ENCODE data around the gene KMO. TPM values are rescaled to one million over a fixed set of nuclear protein-coding genes. Genes with fewer than 3 reads are reported as not detected.

The KMO gene
- total and polyA plus RNA-seq, 4 donors: 10.2 to 37.3 (median 19.6) TPM

GRCh38 chr1:241641773-241642592 lies 109.8 kb downstream of the KMO start:
- no peak for DNase-seq (ENCODE audit: low spot score)
- Histone ChIP-seq H3K9ac (ENCODE audit: low read depth in 1 of 2, low read length in 2 of 2) (no peak overlapping the region), H3K27ac (ENCODE audit: low read depth in 1 of 2, low read length in 2 of 2) (peak overlapping the region in 1 of 2 donors; percentile 36), H3K27me3 (ENCODE audit: control insufficient read depth in 4 of 4, insufficient read depth in 4 of 4, low read length in 3 of 4) (no peaks in the 10 kb centered on the region), H3K36me3 (ENCODE audit: control insufficient read depth in 4 of 4, insufficient read depth in 3 of 4, low read depth in 1 of 4, low read length in 3 of 4) (no peaks in the 10 kb centered on the region), H3K4me3 (ENCODE audit: low read depth in 1 of 3, low read length in 3 of 3) (no peak overlapping the region), H3K4me1 (ENCODE audit: control insufficient read depth in 4 of 4, insufficient read depth in 4 of 4, low read length in 3 of 4) (peaks cover 4 to 27% (median 9%) of the 10 kb centered on the region in 4 donors), H3K9me3 (ENCODE audit: control insufficient read depth in 4 of 4, low read length in 3 of 4) (no peaks in the 10 kb centered on the region)
- whole genome bisulfite sequencing: 58% methylated on average over 12 of the region's 12 CpGs
- TF ChIP-seq NR2F2 (IDR thresholded peaks at IDR 0.05) (no peak), HNF4A (conservative IDR thresholded peaks at IDR 0.05) (peak in 1 of 2 donors; percentile 25), JUND (IDR thresholded peaks at IDR 0.05) (peak; percentile 43 to 52), RAD21 (IDR thresholded peaks at IDR 0.05) (no peak), RXRA (IDR thresholded peaks at IDR 0.05) (peak; percentile 37 to 56)

- TF ChIP-seq REST (IDR thresholded peaks at IDR 0.05): no peak
- peak; percentile 82 for TF ChIP-seq HNF4G (IDR thresholded peaks at IDR 0.05)
- no peak for TF ChIP-seq YY1 (IDR thresholded peaks at IDR 0.05)
- no peak for TF ChIP-seq MAX (IDR thresholded peaks at IDR 0.05)
- no peak for TF ChIP-seq CTCF (IDR thresholded peaks at IDR 0.05; ENCODE audit: low read depth, low read length, missing input control)
- TF ChIP-seq NR2F2 (IDR thresholded peaks at IDR 0.05): no peak
- TF ChIP-seq FOXA2 (IDR thresholded peaks at IDR 0.05): no peak
- TF ChIP-seq SP1 (IDR thresholded peaks at IDR 0.05): peak; percentile 66
- peak; percentile 97 to 98 for TF ChIP-seq HNF4A (conservative IDR thresholded peaks at IDR 0.05)
- TF ChIP-seq JUND (IDR thresholded peaks at IDR 0.05): no peak
- no peak for TF ChIP-seq EGR1 (IDR thresholded peaks at IDR 0.05; ENCODE audit: low read depth in 2 of 2)
- no peak for TF ChIP-seq RAD21 (IDR thresholded peaks at IDR 0.05)
- TF ChIP-seq ATF3 (IDR thresholded peaks at IDR 0.05): no peak
- no peak for TF ChIP-seq FOXA1 (IDR thresholded peaks at IDR 0.05)
- TF ChIP-seq RXRA (IDR thresholded peaks at IDR 0.05): peak; percentile 21 to 47
- no peak for TF ChIP-seq TAF1 (conservative IDR thresholded peaks at IDR 0.05)
- TF ChIP-seq ZBTB33 (IDR thresholded peaks at IDR 0.05): no peak
- no peak for TF ChIP-seq GABPA (IDR thresholded peaks at IDR 0.05 in 1 of 2, conservative IDR thresholded peaks at IDR 0.05 in 1 of 2)
- Histone ChIP-seq H3K9ac (ENCODE audit: low read depth in 1 of 2, low read length in 2 of 2) (no peak overlapping the region), H3K27ac (ENCODE audit: low read depth in 1 of 2, low read length in 2 of 2) (peak overlapping the region in 1 of 2 donors; percentile 36), H3K27me3 (ENCODE audit: control insufficient read depth in 4 of 4, insufficient read depth in 4 of 4, low read length in 3 of 4) (no peaks in the 10 kb centered on the region), H3K4me1 (ENCODE audit: control insufficient read depth in 4 of 4, insufficient read depth in 4 of 4, low read length in 3 of 4) (peaks cover 4 to 24% (median 8%) of the 10 kb centered on the region in 4 donors), H3K9me3 (ENCODE audit: control insufficient read depth in 4 of 4, low read length in 3 of 4) (no peaks in the 10 kb centered on the region), H3K36me3 (ENCODE audit: control insufficient read depth in 4 of 4, insufficient read depth in 3 of 4, low read depth in 1 of 4, low read length in 3 of 4) (no peaks in the 10 kb centered on the region), H3K4me3 (ENCODE audit: low read depth in 1 of 3, low read length in 3 of 3) (no peak overlapping the region)
- 31% methylated on average over 1 of the region's 1 CpG for WGBS
- no peak for DNase-seq (ENCODE audit: low spot score)
Observed at GRCh38 chr1:241642593-241642944, 110.4 kb downstream of the KMO start.
